Activated CD4-positive, alpha-beta T cell treated with anti-CD3 and anti-CD28 coated beads, Interleukin-2, amount 10 ng/mL, durations not matched to agents 24 days and 14 days (primary cell): ENCODE data around the gene ALS2CL. TPM values are rescaled to one million over a fixed set of nuclear protein-coding genes. Genes with fewer than 3 reads are reported as not detected.
A peak's percentile ranks its signal among the peaks of the same experiment; 100 is the strongest.
"Not testable (repeated sequence)": the region's sequence is repeated elsewhere in the genome, so short reads cannot be mapped to it uniquely, and the experiment has no call there.

Source experiments
- DNase-seq: peaks from one replicate; pipeline ENCODE4 v3.0.0; 2022
- H3K27ac Mint-ChIP-seq: one replicate; pipeline ENCODE4 v1.8.0; 2022; ENCODE audit warnings: mild to moderate bottlenecking, mixed read lengths
- H3K27me3 Mint-ChIP-seq: one replicate; pipeline ENCODE4 v1.8.0; 2022; ENCODE audit warnings: mixed read lengths
- H3K36me3 Mint-ChIP-seq: one replicate; pipeline ENCODE4 v1.8.0; 2022; ENCODE audit warnings: low read depth, mild to moderate bottlenecking, mixed read lengths
- H3K4me1 Mint-ChIP-seq: one replicate; pipeline ENCODE4 v1.8.0; 2021; ENCODE audit warnings: mixed read lengths
- H3K4me3 Mint-ChIP-seq: one replicate; pipeline ENCODE4 v1.8.0; 2022; ENCODE audit warnings: mild to moderate bottlenecking, moderate library complexity, mixed read lengths
- H3K9me3 Mint-ChIP-seq: one replicate; pipeline ENCODE4 v1.8.0; 2021; ENCODE audit warnings: mixed read lengths
- intact Hi-C: fragments of 100-400 bp; cut with micrococcal nuclease; formaldehyde crosslinking; loops from one replicate; pipeline ENCODE4 v1.15.1; 2023
- total RNA-seq: library from RNA; stranded (reverse); gene quantifications from 2 replicates; pipeline ENCODE4 v1.2.3, GENCODE V29; 2022

The ALS2CL gene
- total RNA-seq, 1 donor from 2014 or later, result 0.47 TPM

GRCh38 chr3:46711305-46711704 is 17.8 kb upstream of the ALS2CL start:
- no peaks in the 10 kb centered on the region for H3K36me3 Mint-ChIP-seq
- no peak overlapping the region for H3K4me3 Mint-ChIP-seq
- no peak for DNase-seq
- H3K27ac Mint-ChIP-seq, result no peak overlapping the region
- H3K27me3 Mint-ChIP-seq, result no peaks in the 10 kb centered on the region
- no peaks in the 10 kb centered on the region for H3K4me1 Mint-ChIP-seq
- intact Hi-C loops, result no loop called here
- no peaks in the 10 kb centered on the region for H3K9me3 Mint-ChIP-seq

GRCh38 chr3:46710671-46711295 is 17.3 kb upstream of the ALS2CL start:
- Mint-ChIP-seq H3K9me3 (no peaks in the 10 kb centered on the region), H3K27ac (no peak overlapping the region), H3K36me3 (no peaks in the 10 kb centered on the region), H3K27me3 (no peaks in the 10 kb centered on the region), H3K4me3 (no peak overlapping the region), H3K4me1 (no peaks in the 10 kb centered on the region)
- no peak for DNase-seq
- intact Hi-C loops, result no loop called here

- Mint-ChIP-seq H3K27me3 (no peaks in the 10 kb centered on the region), H3K36me3 (no peaks in the 10 kb centered on the region), H3K9me3 (no peaks in the 10 kb centered on the region), H3K4me1 (no peaks in the 10 kb centered on the region), H3K4me3 (no peak overlapping the region), H3K27ac (no peak overlapping the region)
- intact Hi-C loops, result no loop called here
- no peak for DNase-seq
These were observed 16.8 kb upstream of the ALS2CL start for GRCh38 chr3:46710229-46710628.

- Mint-ChIP-seq H3K4me1 (no peaks in the 10 kb centered on the region), H3K36me3 (no peaks in the 10 kb centered on the region), H3K27ac (no peak overlapping the region), H3K4me3 (no peak overlapping the region), H3K9me3 (no peaks in the 10 kb centered on the region), H3K27me3 (no peaks in the 10 kb centered on the region)
- no peak for DNase-seq
- intact Hi-C loops, result loop anchor here (10.0 kb wide), 1 partner anchor 675 kb away; the partner anchor contains the start of gene PTPN23
These were observed 16.2 kb upstream of the ALS2CL start for GRCh38 chr3:46709721-46710120.

GRCh38 chr3:46709157-46709654 is 15.7 kb upstream of the ALS2CL start:
- Mint-ChIP-seq H3K27ac (no peak overlapping the region), H3K27me3 (no peaks in the 10 kb centered on the region), H3K9me3 (no peaks in the 10 kb centered on the region), H3K4me1 (no peaks in the 10 kb centered on the region), H3K36me3 (no peaks in the 10 kb centered on the region), H3K4me3 (no peak overlapping the region)
- intact Hi-C loops, result loop anchor here (10.0 kb wide), 1 partner anchor 676 kb away; the partner anchor contains the start of gene PTPN23
- DNase-seq, result no peak

GRCh38 chr3:46708401-46709156 is 15.1 kb upstream of the ALS2CL start:
- peaks cover 4% of the 10 kb centered on the region for H3K27me3 Mint-ChIP-seq
- no peak overlapping the region for H3K27ac Mint-ChIP-seq
- no peaks in the 10 kb centered on the region for H3K9me3 Mint-ChIP-seq
- H3K4me3 Mint-ChIP-seq, result no peak overlapping the region
- no peaks in the 10 kb centered on the region for H3K4me1 Mint-ChIP-seq
- H3K36me3 Mint-ChIP-seq, result no peaks in the 10 kb centered on the region
- no peak for DNase-seq
- intact Hi-C loops, result loop anchor here (10.0 kb wide), 1 partner anchor 676 kb away; the partner anchor contains the start of gene PTPN23

- Mint-ChIP-seq H3K9me3 (no peaks in the 10 kb centered on the region), H3K36me3 (no peaks in the 10 kb centered on the region), H3K4me1 (no peaks in the 10 kb centered on the region), H3K27ac (no peak overlapping the region), H3K4me3 (no peak overlapping the region), H3K27me3 (peaks cover 11% of the 10 kb centered on the region)
- intact Hi-C loops, result loop anchor here (10.0 kb wide), 1 partner anchor 677 kb away; the partner anchor contains the start of gene PTPN23
- DNase-seq, result no peak
These were observed 14.1 kb upstream of the ALS2CL start for GRCh38 chr3:46707601-46708011.

- H3K27ac Mint-ChIP-seq, result no peak overlapping the region
- no peak overlapping the region for H3K4me3 Mint-ChIP-seq
- no peaks in the 10 kb centered on the region for H3K4me1 Mint-ChIP-seq
- no peak for DNase-seq
- H3K36me3 Mint-ChIP-seq, result no peaks in the 10 kb centered on the region
- intact Hi-C loops, result loop anchor here (10.0 kb wide), 1 partner anchor 678 kb away; the partner anchor contains the start of gene PTPN23
- no peaks in the 10 kb centered on the region for H3K9me3 Mint-ChIP-seq
- peaks cover 17% of the 10 kb centered on the region for H3K27me3 Mint-ChIP-seq
These were observed 13.5 kb upstream of the ALS2CL start for GRCh38 chr3:46706771-46707582.

- DNase-seq, result no peak
- Mint-ChIP-seq H3K27me3 (peaks cover 22% of the 10 kb centered on the region), H3K27ac (no peak overlapping the region), H3K9me3 (no peaks in the 10 kb centered on the region), H3K4me3 (no peak overlapping the region), H3K36me3 (no peaks in the 10 kb centered on the region), H3K4me1 (peaks cover 1% of the 10 kb centered on the region)
- intact Hi-C loops, result loop anchor here (1.0 to 10.0 kb wide), 3 partner anchors 189 to 679 kb away; partner anchors contain the start of gene PTPN23
These were observed 12.5 kb upstream of the ALS2CL start for GRCh38 chr3:46705751-46706552.

- peaks cover 28% of the 10 kb centered on the region for H3K27me3 Mint-ChIP-seq
- H3K4me1 Mint-ChIP-seq, result peaks cover 1% of the 10 kb centered on the region
- H3K9me3 Mint-ChIP-seq, result no peaks in the 10 kb centered on the region
- H3K36me3 Mint-ChIP-seq, result no peaks in the 10 kb centered on the region
- DNase-seq, result peak; percentile 90
- H3K4me3 Mint-ChIP-seq, result no peak overlapping the region
- H3K27ac Mint-ChIP-seq, result no peak overlapping the region
- intact Hi-C loops, result loop anchor here (1.0 to 10.0 kb wide), 3 partner anchors 190 to 680 kb away; partner anchors contain the start of gene PTPN23
These were observed 11.6 kb upstream of the ALS2CL start for GRCh38 chr3:46705022-46705530.

- intact Hi-C loops, result loop anchor here (10.0 kb wide), 1 partner anchor 680 kb away; the partner anchor contains the start of gene PTPN23
- H3K9me3 Mint-ChIP-seq, DNase-seq, H3K4me1 Mint-ChIP-seq, H3K4me3 Mint-ChIP-seq, H3K27ac Mint-ChIP-seq, H3K36me3 Mint-ChIP-seq: not testable (repeated sequence)
- peaks cover 34% of the 10 kb centered on the region for H3K27me3 Mint-ChIP-seq
These were observed 10.9 kb upstream of the ALS2CL start for GRCh38 chr3:46704346-46704745.

GRCh38 chr3:46703013-46703520 is 9.6 kb upstream of the ALS2CL start:
- H3K4me1 Mint-ChIP-seq, result peaks cover 1% of the 10 kb centered on the region
- H3K36me3 Mint-ChIP-seq, result no peaks in the 10 kb centered on the region
- no peak overlapping the region for H3K4me3 Mint-ChIP-seq
- DNase-seq, result no peak
- H3K27me3 Mint-ChIP-seq, result peaks cover 36% of the 10 kb centered on the region
- no peak overlapping the region for H3K27ac Mint-ChIP-seq
- no peaks in the 10 kb centered on the region for H3K9me3 Mint-ChIP-seq
- intact Hi-C loops, result loop anchor here (10.0 kb wide), 1 partner anchor 682 kb away; the partner anchor contains the start of gene PTPN23
